HepG2 (cell line): Measurements from ENCODE around the gene NFE2L2. TPM values are rescaled to one million over a fixed set of nuclear protein-coding genes. Genes with fewer than 3 reads are reported as not detected.

Experiments
- ATAC-seq: fragments of 200-7000 bp; cut with Tn5 transposase; 3 replicates; pipeline ENCODE4 v1.9.1; 2020; ENCODE audit warnings: mild to moderate bottlenecking, moderate library complexity
- BruUV-seq: library from RNA; stranded (reverse); fragments of 400-500 nt; replicated peaks from 2 replicates; lab custom pipeline; 2021; lab: Mats Ljungman, UMichigan
- CTCF ChIA-PET: fragments of 300-600 bp; formaldehyde crosslinking; extraction: SDS; loops from one replicate; lab custom pipeline; 2021; ENCODE audit warnings: low total read pairs, inconsistent platforms, low intra/inter-chr PET ratio; lab: Yijun Ruan, JAX
- POLR2A ChIA-PET: fragments of 350-600 bp; sonication (Branson Sonifier 250); formaldehyde crosslinking; loops from one replicate; lab custom pipeline; 2020; ENCODE audit warnings: antibody characterized with exemption, inconsistent platforms; lab: Yijun Ruan, JAX
- DNase-seq: peaks from one replicate; pipeline ENCODE4 v3.0.0-alpha.2; 2015; ENCODE audit warnings: low spot score
- FAIRE-seq: peaks from 3 replicates; lab custom pipeline; 2011; peaks lifted over from hg19 to GRCh38; lab: Jason Lieb, UNC
- H2AFZ ChIP-seq: one replicate; pipeline ENCODE4 v1.6.1; 2011; ENCODE audit warnings: low read length, inconsistent platforms
- H3K27ac ChIP-seq: fragments of 300-600 bp; 3 replicates; pipeline ENCODE4 v1.8.0; 2011; ENCODE audit warnings: mixed run types, mild to moderate bottlenecking, mixed read lengths, low read length, inconsistent platforms; ENCODE audit not compliant: insufficient read depth; ENCODE audit errors: extremely low read length
- H3K27me3 ChIP-seq, 2 experiments: fragments of 200-600 bp in 1 of 2; 2 replicates in 1 of 2; 3 replicates in 1 of 2; pipeline versions ENCODE4 v1.6.0 to v1.8.0; 2011; ENCODE audit warnings: low read length in 2 of 2, mild to moderate bottlenecking in 2 of 2, moderate library complexity in 2 of 2, inconsistent platforms in 1 of 2; ENCODE audit not compliant: insufficient read depth in 2 of 2, control insufficient read depth in 1 of 2
- H3K36me3 ChIP-seq, 2 experiments: fragments of 200-600 bp in 1 of 2; replicated peaks in 1 of 2; 2 replicates in 1 of 2; 3 replicates in 1 of 2; pipeline versions ENCODE4 v1.5.1 to v1.8.0; 2011; ENCODE audit warnings: low read length in 2 of 2, inconsistent platforms in 1 of 2; ENCODE audit not compliant: insufficient read depth in 2 of 2, control insufficient read depth in 1 of 2
- H3K4me1 ChIP-seq: 2 replicates; pipeline ENCODE4 v1.5.1; 2012; ENCODE audit warnings: low read length, inconsistent platforms; ENCODE audit not compliant: insufficient read depth
- H3K4me2 ChIP-seq: 2 replicates; pipeline ENCODE4 v1.6.0; 2011; ENCODE audit warnings: low read depth, low read length, inconsistent platforms
- H3K4me3 ChIP-seq, 3 experiments: fragments of 200-600 bp in 1 of 3; sonication (generic), shearing (Covaris generic) in 1 of 3; replicated peaks in 1 of 3; 2 replicates each; pipeline ENCODE4 v1.5.1; 2011 to 2016; ENCODE audit warnings: low read length in 3 of 3, inconsistent platforms in 2 of 3, low read depth in 2 of 3, mild to moderate bottlenecking in 2 of 3, control low read depth in 1 of 3, mixed read lengths in 1 of 3; ENCODE audit not compliant: insufficient read depth in 1 of 3
- H3K79me2 ChIP-seq: one replicate; pipeline ENCODE4 v1.6.1; 2011; ENCODE audit warnings: low read length, inconsistent platforms; ENCODE audit not compliant: insufficient read depth
- H3K9ac ChIP-seq: 2 replicates; pipeline ENCODE4 v1.6.0; 2011; ENCODE audit warnings: mild to moderate bottlenecking, low read depth, low read length, inconsistent platforms; ENCODE audit not compliant: insufficient read depth
- H3K9me3 ChIP-seq: 2 replicates; pipeline ENCODE4 v1.5.1; 2012; ENCODE audit warnings: mild to moderate bottlenecking, low read length
- H4K20me1 ChIP-seq: 2 replicates; pipeline ENCODE4 v1.6.0; 2011; ENCODE audit warnings: inconsistent platforms, mild to moderate bottlenecking, low read length, moderate library complexity; ENCODE audit not compliant: insufficient read depth
- ATF7-NPFF ChIP-seq: sonication (generic); formaldehyde crosslinking; IDR thresholded peaks from 2 replicates; pipeline ENCODE4 v1.8.1; 2023; ENCODE audit warnings: mild to moderate bottlenecking, low read depth, missing genetic modification reagents, moderate library complexity
- SP140L ChIP-seq: sonication (generic); formaldehyde crosslinking; IDR thresholded peaks from 2 replicates; pipeline ENCODE4 v1.4.0; 2020; ENCODE audit warnings: missing genetic modification reagents, borderline replicate concordance
- TAF15 ChIP-seq: fragments of 200-400 bp; formaldehyde crosslinking; IDR thresholded peaks from one replicate; pipeline ENCODE4 v1.6.1; 2018; ENCODE audit warnings: mild to moderate bottlenecking, low read depth, low read length; ENCODE audit not compliant: poor library complexity, severe bottlenecking
- TEAD2 ChIP-seq: sonication (generic); formaldehyde crosslinking; IDR thresholded peaks from 2 replicates; pipeline ENCODE4 v1.9.0; 2021; ENCODE audit warnings: missing genetic modification reagents
- ZFP1 ChIP-seq: IDR thresholded peaks from 2 replicates; pipeline ENCODE4 v1.6.1; 2016
- ZNF605 ChIP-seq: sonication (generic); formaldehyde crosslinking; IDR thresholded peaks from 2 replicates; pipeline ENCODE4 v1.8.0; 2022; ENCODE audit warnings: mild to moderate bottlenecking, missing genetic modification reagents
- WGBS: methylation state at CpG from one replicate; pipeline ENCODE4 v1.1.6; 2017; ENCODE audit warnings: low lambda C conversion rate; 5-methylcytosine and 5-hydroxymethylcytosine counted together
- in situ Hi-C: cut with HindIII; loops from 2 replicates; pipeline ENCODE4 v1.10.0; 2017; ENCODE audit warnings: low pct_unique_long_range_greater_than_20kb; ENCODE audit not compliant: extremely low pct_ligation_motif_present
- intact Hi-C: fragments of 100-400 bp; cut with micrococcal nuclease; formaldehyde crosslinking; loops from one replicate; pipeline ENCODE4 v1.10.0; 2022; ENCODE audit not compliant: unreplicated experiment
- polyA plus RNA-seq, 8 experiments: library from polyadenylated mRNA; depleted of rRNA in 3 of 8; stranded (reverse) in 7 of 8; unstranded in 1 of 8; fragments of >200 nt; fragmentation: Illumina TruSeq in 4 of 8; extraction: Trizol in 4 of 8; gene quantifications; 2 replicates each; pipeline versions ENCODE4 v1.2.1 to v1.2.3, GENCODE V29; 2011 to 2016; ENCODE audit warnings: low read depth in 4 of 8, missing spikeins in 1 of 8, mixed read lengths in 1 of 8; ENCODE audit not compliant: insufficient read depth in 1 of 8
- total RNA-seq, 5 experiments: library from RNA; depleted of rRNA; stranded (reverse); fragments of >200 nt; fragmentation: Illumina TruSeq; extraction: Trizol; gene quantifications; 2 replicates each; pipeline ENCODE4 v1.2.3, GENCODE V29; 2016; ENCODE audit warnings: low read depth in 1 of 5
- TF ChIP-seq, protein P1 (sequence below): IDR thresholded peaks from 2 replicates; pipeline ENCODE4 v1.6.1; 2016; ENCODE audit warnings: low read depth
- TF ChIP-seq, protein P2 (sequence below): IDR thresholded peaks from 2 replicates; pipeline ENCODE4 v1.6.1; 2016; ENCODE audit warnings: missing compliant biosample characterization, missing genetic modification reagents, borderline replicate concordance
- TF ChIP-seq, protein P3 (sequence below): sonication (generic); formaldehyde crosslinking; IDR thresholded peaks from 2 replicates; pipeline ENCODE4 v1.4.0; 2020; ENCODE audit warnings: mild to moderate bottlenecking, missing genetic modification reagents

Gene NFE2L2
- total and polyA plus RNA-seq, 2 of the 13 experiments (the other 11 are each of a cell fraction or from before 2014, with no cell fraction given) = 84.6 to 215 TPM

GRCh38 chr2:177273408-177273807, 8.9 kb upstream of the NFE2L2 start:
- ChIA-PET CTCF (no interaction called here), POLR2A (interaction anchor here (1.7 kb wide), 1 partner anchor 9 kb away, joined by 16 read pairs; the partner anchor contains the start of gene NFE2L2)
- H3K27me3 ChIP-seq = no peaks in the 10 kb centered on the region
- TF ChIP-seq TAF15 = no peak
- TF ChIP-seq ZFP1 (CRISPR knock-in tag) = no peak
- TF ChIP-seq, protein P1, sequence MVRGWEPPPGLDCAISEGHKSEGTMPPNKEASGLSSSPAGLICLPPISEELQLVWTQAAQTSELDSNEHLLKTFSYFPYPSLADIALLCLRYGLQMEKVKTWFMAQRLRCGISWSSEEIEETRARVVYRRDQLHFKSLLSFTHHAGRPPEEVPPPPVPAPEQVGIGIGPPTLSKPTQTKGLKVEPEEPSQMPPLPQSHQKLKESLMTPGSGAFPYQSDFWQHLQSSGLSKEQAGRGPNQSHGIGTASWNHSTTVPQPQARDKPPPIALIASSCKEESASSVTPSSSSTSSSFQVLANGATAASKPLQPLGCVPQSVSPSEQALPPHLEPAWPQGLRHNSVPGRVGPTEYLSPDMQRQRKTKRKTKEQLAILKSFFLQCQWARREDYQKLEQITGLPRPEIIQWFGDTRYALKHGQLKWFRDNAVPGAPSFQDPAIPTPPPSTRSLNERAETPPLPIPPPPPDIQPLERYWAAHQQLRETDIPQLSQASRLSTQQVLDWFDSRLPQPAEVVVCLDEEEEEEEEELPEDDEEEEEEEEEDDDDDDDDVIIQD (CRISPR knock-in tag) = peak; percentile 48; the same call in 1 of the 2 replicates
- TF ChIP-seq, protein P2, sequence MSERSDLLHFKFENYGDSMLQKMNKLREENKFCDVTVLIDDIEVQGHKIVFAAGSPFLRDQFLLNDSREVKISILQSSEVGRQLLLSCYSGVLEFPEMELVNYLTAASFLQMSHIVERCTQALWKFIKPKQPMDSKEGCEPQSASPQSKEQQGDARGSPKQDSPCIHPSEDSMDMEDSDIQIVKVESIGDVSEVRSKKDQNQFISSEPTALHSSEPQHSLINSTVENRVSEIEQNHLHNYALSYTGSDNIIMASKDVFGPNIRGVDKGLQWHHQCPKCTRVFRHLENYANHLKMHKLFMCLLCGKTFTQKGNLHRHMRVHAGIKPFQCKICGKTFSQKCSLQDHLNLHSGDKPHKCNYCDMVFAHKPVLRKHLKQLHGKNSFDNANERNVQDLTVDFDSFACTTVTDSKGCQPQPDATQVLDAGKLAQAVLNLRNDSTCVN (CRISPR knock-in tag) = no peak
- no peak for TF ChIP-seq ZNF605
- ATAC-seq (peak; percentile 40; the same call in 1 of the 3 replicates), FAIRE-seq (peak; percentile 12), DNase-seq (no peak)
- H3K4me1 ChIP-seq = peaks cover 34% of the 10 kb centered on the region
- BruUV-seq = no TSS peak
- H2AFZ ChIP-seq = no peak overlapping the region
- H4K20me1 ChIP-seq = no peaks in the 10 kb centered on the region
- 53% methylated on average over 3 of the region's 3 CpGs for WGBS
- H3K9ac ChIP-seq = no peak overlapping the region
- H3K36me3 ChIP-seq = no peaks in the 10 kb centered on the region
- in situ Hi-C loops = no loop called here
- peak overlapping the region; percentile 32 for H3K4me2 ChIP-seq
- no peak overlapping the region for H3K4me3 ChIP-seq
- no peak overlapping the region for H3K27ac ChIP-seq
- H3K9me3 ChIP-seq = no peaks in the 10 kb centered on the region
- H3K79me2 ChIP-seq = no peaks in the 10 kb centered on the region
- intact Hi-C loops = no loop called here

DNA sequence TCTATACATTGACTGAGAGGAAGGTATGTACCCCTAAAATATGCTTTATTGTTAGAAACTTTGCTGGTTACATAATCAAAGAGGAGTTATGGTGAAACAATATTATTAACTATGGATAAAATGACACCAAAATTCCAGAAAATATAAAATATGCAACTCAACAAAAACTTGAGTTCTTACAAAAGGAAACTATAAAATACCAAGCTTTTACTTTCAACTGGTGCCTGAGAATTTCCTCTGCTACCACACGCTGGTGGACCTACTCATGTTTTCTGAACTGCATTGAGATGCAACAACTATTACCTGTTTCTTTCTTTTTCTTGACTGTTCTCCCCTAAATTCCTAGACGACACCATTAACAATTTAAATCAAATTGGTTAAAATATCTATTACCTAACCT, 8.2 kb upstream of the NFE2L2 start:
- ATAC-seq (no peak), DNase-seq (no peak), FAIRE-seq (no peak)
- intact Hi-C loops (no loop called here), in situ Hi-C loops (no loop called here)
- Histone ChIP-seq H3K36me3 (no peaks in the 10 kb centered on the region), H4K20me1 (no peaks in the 10 kb centered on the region), H3K4me1 (peaks cover 40% of the 10 kb centered on the region), H3K27ac (no peak overlapping the region), H3K4me2 (no peak overlapping the region), H3K27me3 (no peaks in the 10 kb centered on the region), H3K4me3 (no peak overlapping the region), H3K9ac (no peak overlapping the region), H2AFZ (no peak overlapping the region), H3K9me3 (no peaks in the 10 kb centered on the region), H3K79me2 (no peaks in the 10 kb centered on the region)
- no TSS peak for BruUV-seq
- WGBS = 93% methylated on average over 2 of the region's 2 CpGs
- POLR2A ChIA-PET = interaction anchor here (0.8 to 1.7 kb wide), 2 partner anchors 9 to 12 kb away, joined by 3 to 16 read pairs; partner anchors contain the start of gene NFE2L2
- CTCF ChIA-PET = no interaction called here
- TF ChIP-seq, protein P3, sequence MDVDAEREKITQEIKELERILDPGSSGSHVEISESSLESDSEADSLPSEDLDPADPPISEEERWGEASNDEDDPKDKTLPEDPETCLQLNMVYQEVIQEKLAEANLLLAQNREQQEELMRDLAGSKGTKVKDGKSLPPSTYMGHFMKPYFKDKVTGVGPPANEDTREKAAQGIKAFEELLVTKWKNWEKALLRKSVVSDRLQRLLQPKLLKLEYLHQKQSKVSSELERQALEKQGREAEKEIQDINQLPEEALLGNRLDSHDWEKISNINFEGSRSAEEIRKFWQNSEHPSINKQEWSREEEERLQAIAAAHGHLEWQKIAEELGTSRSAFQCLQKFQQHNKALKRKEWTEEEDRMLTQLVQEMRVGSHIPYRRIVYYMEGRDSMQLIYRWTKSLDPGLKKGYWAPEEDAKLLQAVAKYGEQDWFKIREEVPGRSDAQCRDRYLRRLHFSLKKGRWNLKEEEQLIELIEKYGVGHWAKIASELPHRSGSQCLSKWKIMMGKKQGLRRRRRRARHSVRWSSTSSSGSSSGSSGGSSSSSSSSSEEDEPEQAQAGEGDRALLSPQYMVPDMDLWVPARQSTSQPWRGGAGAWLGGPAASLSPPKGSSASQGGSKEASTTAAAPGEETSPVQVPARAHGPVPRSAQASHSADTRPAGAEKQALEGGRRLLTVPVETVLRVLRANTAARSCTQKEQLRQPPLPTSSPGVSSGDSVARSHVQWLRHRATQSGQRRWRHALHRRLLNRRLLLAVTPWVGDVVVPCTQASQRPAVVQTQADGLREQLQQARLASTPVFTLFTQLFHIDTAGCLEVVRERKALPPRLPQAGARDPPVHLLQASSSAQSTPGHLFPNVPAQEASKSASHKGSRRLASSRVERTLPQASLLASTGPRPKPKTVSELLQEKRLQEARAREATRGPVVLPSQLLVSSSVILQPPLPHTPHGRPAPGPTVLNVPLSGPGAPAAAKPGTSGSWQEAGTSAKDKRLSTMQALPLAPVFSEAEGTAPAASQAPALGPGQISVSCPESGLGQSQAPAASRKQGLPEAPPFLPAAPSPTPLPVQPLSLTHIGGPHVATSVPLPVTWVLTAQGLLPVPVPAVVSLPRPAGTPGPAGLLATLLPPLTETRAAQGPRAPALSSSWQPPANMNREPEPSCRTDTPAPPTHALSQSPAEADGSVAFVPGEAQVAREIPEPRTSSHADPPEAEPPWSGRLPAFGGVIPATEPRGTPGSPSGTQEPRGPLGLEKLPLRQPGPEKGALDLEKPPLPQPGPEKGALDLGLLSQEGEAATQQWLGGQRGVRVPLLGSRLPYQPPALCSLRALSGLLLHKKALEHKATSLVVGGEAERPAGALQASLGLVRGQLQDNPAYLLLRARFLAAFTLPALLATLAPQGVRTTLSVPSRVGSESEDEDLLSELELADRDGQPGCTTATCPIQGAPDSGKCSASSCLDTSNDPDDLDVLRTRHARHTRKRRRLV (CRISPR knock-in tag) = no peak
- TF ChIP-seq TEAD2 (CRISPR knock-in tag) (no peak), ATF7-NPFF (CRISPR knock-in tag) (no peak), SP140L (CRISPR knock-in tag) (no peak)
